Measurements from ENCODE around the gene NOC2L. TPM values are rescaled to one million over a fixed set of nuclear protein-coding genes. Genes with fewer than 3 reads are reported as not detected.

The NOC2L gene
- total RNA-seq, 4 donors from 2014 or later, result 57.9 to 80.2 (median 60.4) TPM

DNA sequence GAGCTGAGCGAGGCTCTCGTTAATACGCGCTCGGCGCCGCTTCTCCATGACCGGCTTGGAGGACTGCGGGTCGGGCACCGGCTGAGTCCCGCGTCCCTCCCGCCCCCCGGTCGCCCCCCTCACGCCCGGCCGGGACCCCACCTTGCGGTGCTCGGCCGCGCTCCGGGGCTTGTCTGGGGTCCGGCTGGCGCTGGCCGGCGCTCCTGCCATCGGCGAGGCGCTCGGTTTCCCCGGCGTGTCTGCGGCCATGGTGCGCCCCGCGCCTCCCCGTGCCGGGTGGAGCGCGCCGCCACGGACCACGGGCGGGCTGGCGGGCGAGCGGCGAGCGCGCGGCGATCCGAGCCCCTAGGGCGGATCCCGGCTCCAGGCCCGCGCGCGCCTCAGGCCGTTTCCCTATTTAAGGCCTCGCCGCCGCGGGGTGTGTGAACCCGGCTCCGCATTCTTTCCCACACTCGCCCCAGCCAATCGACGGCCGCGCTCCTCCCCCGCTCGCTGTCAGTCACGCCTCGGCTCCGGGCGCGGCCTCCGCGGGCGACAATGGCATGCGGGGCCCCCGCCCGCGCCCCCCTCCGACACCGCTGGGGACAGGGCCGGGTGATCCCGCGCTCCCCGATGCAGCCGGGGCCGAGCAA is 40.8 kb upstream of the NOC2L start, which contains the start of gene HES4:
HES4 (minus strand) TSS at position 373 of the 632 bp plus-strand sequence; CDS start at position 249, 124 bp downstream.
- Histone ChIP-seq H3K27me3 (peaks cover 0 to 96% (median 3%) of the 10 kb centered on the region in 4 donors), H3K27ac (peak within 1 kb of the TSS; percentile 91 to 97 (median 94)), H3K36me3 (no peaks in the 10 kb centered on the region), H3K4me3 (peak within 1 kb of the TSS; percentile 59 to 78 (median 68)), H3K9me3 (no peaks in the 10 kb centered on the region), H3K4me1 (peaks cover 15 to 62% (median 38%) of the 10 kb centered on the region in 3 donors)
- TF ChIP-seq, protein P1, sequence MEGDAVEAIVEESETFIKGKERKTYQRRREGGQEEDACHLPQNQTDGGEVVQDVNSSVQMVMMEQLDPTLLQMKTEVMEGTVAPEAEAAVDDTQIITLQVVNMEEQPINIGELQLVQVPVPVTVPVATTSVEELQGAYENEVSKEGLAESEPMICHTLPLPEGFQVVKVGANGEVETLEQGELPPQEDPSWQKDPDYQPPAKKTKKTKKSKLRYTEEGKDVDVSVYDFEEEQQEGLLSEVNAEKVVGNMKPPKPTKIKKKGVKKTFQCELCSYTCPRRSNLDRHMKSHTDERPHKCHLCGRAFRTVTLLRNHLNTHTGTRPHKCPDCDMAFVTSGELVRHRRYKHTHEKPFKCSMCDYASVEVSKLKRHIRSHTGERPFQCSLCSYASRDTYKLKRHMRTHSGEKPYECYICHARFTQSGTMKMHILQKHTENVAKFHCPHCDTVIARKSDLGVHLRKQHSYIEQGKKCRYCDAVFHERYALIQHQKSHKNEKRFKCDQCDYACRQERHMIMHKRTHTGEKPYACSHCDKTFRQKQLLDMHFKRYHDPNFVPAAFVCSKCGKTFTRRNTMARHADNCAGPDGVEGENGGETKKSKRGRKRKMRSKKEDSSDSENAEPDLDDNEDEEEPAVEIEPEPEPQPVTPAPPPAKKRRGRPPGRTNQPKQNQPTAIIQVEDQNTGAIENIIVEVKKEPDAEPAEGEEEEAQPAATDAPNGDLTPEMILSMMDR (IDR thresholded peaks at IDR 0.05), result peak in 1 of 6 experiments; percentile 8
- peak in 2 of 4 donors; percentile 82 to 91 for TF ChIP-seq POLR2A (IDR thresholded peaks at IDR 0.05)
- 0% methylated on average over 6 to 23 of the region's 95 CpGs for WGBS, 2 donors
- DNase-seq, result no peak
- intact Hi-C loops (cut with DNase I), result no loop called here

- Histone ChIP-seq H3K27me3 (peaks cover 0 to 96% (median 3%) of the 10 kb centered on the region in 4 donors), H3K36me3 (no peaks in the 10 kb centered on the region), H3K4me3 (peak overlapping the region; percentile 59 to 78 (median 68)), H3K4me1 (peaks cover 14 to 55% (median 38%) of the 10 kb centered on the region in 3 donors), H3K27ac (peak overlapping the region; percentile 91 to 97 (median 94)), H3K9me3 (no peaks in the 10 kb centered on the region)
- intact Hi-C loops (cut with DNase I), result no loop called here
- no peak for DNase-seq
- 0% methylated on average over 7 of the region's 86 CpGs; no CpG with 5 or more reads in 1 of the 2 donors for WGBS, 2 donors
- peak in 1 of 4 donors; percentile 1 for TF ChIP-seq POLR2A (IDR thresholded peaks at IDR 0.05)
- TF ChIP-seq, protein P1 (IDR thresholded peaks at IDR 0.05), result peak in 1 of 6 experiments; percentile 6
Observed at GRCh38 chr1:998995-999724, 40.1 kb upstream of the NOC2L start.

DNA sequence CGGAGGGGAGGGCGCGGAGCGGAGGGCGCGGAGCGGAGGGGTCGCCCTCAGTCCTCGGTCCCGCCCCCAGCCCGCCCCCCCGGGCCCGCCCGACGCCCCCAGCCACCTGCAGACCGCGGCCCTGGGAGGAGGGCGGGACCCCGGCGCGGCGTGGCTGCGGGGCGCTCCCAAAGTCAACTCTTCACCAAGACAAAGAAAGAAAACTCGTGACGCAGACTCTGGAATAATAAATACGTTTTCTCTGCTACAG is 39.6 kb upstream of the NOC2L start:
- peaks cover 14 to 55% (median 38%) of the 10 kb centered on the region in 3 donors for H3K4me1 ChIP-seq
- no peak for DNase-seq
- H3K4me3 ChIP-seq, result peak overlapping the region; percentile 59 to 78 (median 68)
- WGBS, 2 donors, result no CpG with 5 or more reads among the region's 27 CpGs
- peak overlapping the region in 3 of 4 donors; percentile 91 to 97 (median 94) for H3K27ac ChIP-seq
- H3K27me3 ChIP-seq, result peaks cover 0 to 91% (median 3%) of the 10 kb centered on the region in 4 donors
- TF ChIP-seq, protein P1 (IDR thresholded peaks at IDR 0.05), result no peak
- no peak for TF ChIP-seq POLR2A (IDR thresholded peaks at IDR 0.05)
- intact Hi-C loops (cut with DNase I), result no loop called here
- no peaks in the 10 kb centered on the region for H3K36me3 ChIP-seq
- H3K9me3 ChIP-seq, result no peaks in the 10 kb centered on the region

GRCh38 chr1:997993-998744 is 39.1 kb upstream of the NOC2L start:
- no peaks in the 10 kb centered on the region for H3K36me3 ChIP-seq
- peak overlapping the region; percentile 59 to 78 (median 68) for H3K4me3 ChIP-seq
- H3K27ac ChIP-seq, result peak overlapping the region in 2 of 4 donors; percentile 94 to 97
- H3K27me3 ChIP-seq, result peaks cover 0 to 92% (median 3%) of the 10 kb centered on the region in 4 donors
- TF ChIP-seq, protein P1 (IDR thresholded peaks at IDR 0.05), result no peak
- TF ChIP-seq POLR2A (IDR thresholded peaks at IDR 0.05), result no peak
- DNase-seq, result no peak
- H3K9me3 ChIP-seq, result no peaks in the 10 kb centered on the region
- intact Hi-C loops (cut with DNase I), result no loop called here
- peaks cover 14 to 55% (median 38%) of the 10 kb centered on the region in 3 donors for H3K4me1 ChIP-seq
- no CpG with 5 or more reads among the region's 75 CpGs for WGBS, 2 donors
